Nasal cavity respiratory epithelium epithelial cell of viscerocranial mucosa (primary cell): ENCODE measurements around the gene ZSCAN16. TPM values are rescaled to one million over a fixed set of nuclear protein-coding genes. Genes with fewer than 3 reads are reported as not detected.

Source experiments
- total RNA-seq: library from RNA; depleted of rRNA; stranded (reverse); fragments of >200 nt; gene quantifications from 2 replicates; pipeline ENCODE4 v1.2.3, GENCODE V29; 2014

Gene ZSCAN16
- total RNA-seq: 5.6 and 10.3 TPM in 2 replicates

DNA sequence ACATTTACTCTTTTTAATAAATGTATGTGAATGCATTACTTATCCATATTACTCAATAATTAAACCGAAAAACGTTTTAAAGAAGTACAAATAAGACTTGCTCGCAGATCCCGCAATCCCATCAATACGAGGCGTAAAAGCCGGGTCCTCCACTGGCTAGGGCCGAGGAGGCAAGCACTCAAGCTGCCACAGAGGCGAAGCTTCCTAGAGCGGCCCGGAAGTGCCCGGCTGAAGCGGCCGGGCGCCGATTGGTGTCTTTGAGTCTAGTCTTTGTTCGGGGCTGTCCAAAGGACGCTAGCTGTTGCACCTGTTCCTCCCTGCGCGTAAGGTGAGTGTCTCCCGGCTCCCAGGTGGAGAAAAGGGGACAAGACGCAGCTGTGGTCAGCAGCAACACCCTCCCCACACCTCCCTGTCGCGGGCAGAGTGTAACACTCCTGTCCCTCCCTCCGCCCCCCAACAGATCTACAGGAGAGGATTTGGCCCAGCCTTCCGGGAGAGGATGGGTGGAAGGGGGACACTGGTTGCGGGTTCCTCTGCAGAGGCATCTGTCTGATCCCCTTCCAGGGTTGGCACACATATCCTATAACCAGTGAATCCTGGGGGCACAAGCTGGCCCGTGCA lies at the start of gene ZSCAN16:
TSS of gene ZSCAN16 (plus strand) at position 260 of the 621 bp plus-strand sequence. CDS start 835 bp downstream, outside the sequence.

DNA sequence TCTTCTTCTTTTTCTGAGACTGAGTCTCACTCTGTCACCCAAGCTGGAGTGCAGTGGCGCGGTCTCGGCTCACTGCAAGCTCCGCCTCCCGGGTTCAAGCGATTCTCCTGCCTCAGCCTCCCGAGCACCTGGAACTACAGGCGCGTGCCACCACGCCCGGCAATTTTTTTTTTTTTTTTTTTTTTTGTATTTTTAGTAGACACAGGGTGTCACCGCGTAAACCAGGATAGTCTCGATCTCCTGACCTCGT lies 44.1 kb upstream of the ZSCAN16 start, which contains the start of gene ZNF165:
TSS of gene ZNF165 (plus strand) at position 188 of the 250 bp plus-strand sequence. CDS start 4,913 bp downstream, outside the sequence.

DNA sequence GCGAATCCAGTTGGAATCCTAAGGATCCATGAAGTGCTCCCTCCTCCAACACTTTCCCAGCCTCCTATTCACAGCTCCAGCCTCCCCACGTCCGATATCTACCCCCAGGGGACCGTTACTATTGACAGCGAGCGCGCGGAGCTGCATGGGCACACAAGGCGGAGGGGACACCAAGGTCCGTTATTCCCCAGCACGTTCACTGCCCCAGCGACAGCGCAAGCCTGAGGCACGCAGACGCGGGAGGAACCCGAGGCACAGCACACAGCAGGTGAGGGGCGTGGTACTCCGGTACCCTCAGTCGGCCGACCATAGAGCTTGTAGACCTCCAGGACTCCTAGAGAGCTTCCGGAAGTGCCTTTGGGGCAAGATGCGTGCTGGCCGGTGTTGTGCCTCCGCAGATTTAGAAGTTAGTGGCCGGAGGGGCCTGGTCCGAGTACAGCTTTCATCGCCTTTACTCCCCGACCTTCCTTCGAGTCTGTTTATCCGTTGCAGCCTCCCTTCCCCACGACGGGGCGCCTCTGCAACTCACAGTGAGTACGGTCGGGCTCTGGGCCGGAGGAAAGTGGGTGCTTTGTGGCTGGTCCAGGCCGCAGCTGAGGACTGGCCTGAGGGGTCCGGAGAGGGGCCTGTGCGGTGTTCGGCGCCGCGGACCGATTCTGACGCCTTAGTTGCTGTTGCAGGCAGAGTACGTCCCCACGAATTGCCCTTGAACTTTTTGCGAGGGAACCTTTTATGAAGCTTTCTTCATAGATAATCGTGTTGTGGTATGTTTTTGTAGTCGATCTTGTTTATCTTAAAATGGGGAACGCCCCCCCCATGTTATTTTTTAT lies 17.3 kb downstream of the ZSCAN16 start, which contains the start of gene ZKSCAN8:
TSS of gene ZKSCAN8 (plus strand) at position 384 of the 830 bp plus-strand sequence. CDS start 6,525 bp downstream, outside the sequence.

Other genes starting within 250 kb of the ZSCAN16 start
- gene OR2B2, start 212.2 kb upstream of the ZSCAN16 start, total RNA-seq: not detected in 2 replicates
- gene OR2B6, start 167.4 kb upstream of the ZSCAN16 start, total RNA-seq: not detected in 2 replicates
- 3.6 and 7.5 TPM in 2 replicates for gene ZNF165, start 44.0 kb upstream of the ZSCAN16 start, total RNA-seq
- gene ZKSCAN8, start 17.3 kb downstream of the ZSCAN16 start, total RNA-seq: 7.2 and 15.9 TPM in 2 replicates
- gene ZSCAN9, start 100.7 kb downstream of the ZSCAN16 start, total RNA-seq: 9.9 and 16.6 TPM in 2 replicates
- 3.8 and 5.8 TPM in 2 replicates for gene ZKSCAN4, start 127.7 kb downstream of the ZSCAN16 start, total RNA-seq
- 1.9 and 3.1 TPM in 2 replicates for gene NKAPL, start 134.7 kb downstream of the ZSCAN16 start, total RNA-seq
- 6.2 and 10.8 TPM in 2 replicates for gene ZSCAN26, start 142.5 kb downstream of the ZSCAN16 start, total RNA-seq
- 2.1 and 3.7 TPM in 2 replicates for gene PGBD1, start 157.0 kb downstream of the ZSCAN16 start, total RNA-seq
- 24.9 and 64.0 TPM in 2 replicates for gene ZSCAN31, start 211.5 kb downstream of the ZSCAN16 start, total RNA-seq
- gene ZKSCAN3, start 225.3 kb downstream of the ZSCAN16 start, total RNA-seq: 3.1 and 6.5 TPM in 2 replicates